SK-N-MC (cell line): ENCODE measurements around the gene HOXA3.

Experiments used
- EZH2 ChIP-seq: fragments of 200-600 bp; sonication (generic); IDR thresholded peaks from one replicate; pipeline ENCODE4 v1.6.1; 2017; ENCODE audit warnings: antibody characterized with exemption
- POLR2AphosphoS5 ChIP-seq: IDR thresholded peaks from 2 replicates; pipeline ENCODE4 v1.6.1; 2012; ENCODE audit warnings: mild to moderate bottlenecking, low read depth, low read length, borderline replicate concordance

DNA sequence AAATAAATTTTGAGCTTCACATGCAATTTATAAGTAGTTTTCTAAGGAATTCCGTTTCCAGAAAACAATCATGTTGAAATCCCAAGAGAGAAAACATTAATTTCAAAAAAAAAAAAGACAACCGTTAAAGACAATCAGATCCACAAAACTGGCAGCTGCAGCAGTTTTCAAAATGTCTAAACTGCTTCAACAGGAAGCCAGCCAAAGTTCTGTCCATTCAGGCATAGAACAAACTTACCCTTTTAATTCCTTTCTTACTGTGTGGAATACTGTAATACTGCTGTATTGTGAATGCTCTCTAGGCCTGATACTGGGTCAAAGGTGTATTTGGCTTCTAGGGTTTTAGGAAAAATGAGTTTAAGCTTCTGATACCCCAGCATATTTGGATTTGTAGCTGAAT, 88.2 kb downstream of the HOXA3 start:
- TF ChIP-seq EZH2 = no peak
- no peak for TF ChIP-seq POLR2AphosphoS5
